HCT116 (cell line): ENCODE measurements around the gene BBS2. TPM values are rescaled to one million over a fixed set of nuclear protein-coding genes. Genes with fewer than 3 reads are reported as not detected.
"Not testable (repeated sequence)": the region's sequence is repeated elsewhere in the genome, so short reads cannot be mapped to it uniquely, and the experiment has no call there.

Experiments
- ATAC-seq: fragments of 200-7000 bp; cut with Tn5 transposase; 2 replicates; pipeline ENCODE4 v1.9.1; 2020; ENCODE audit warnings: mild to moderate bottlenecking, moderate library complexity
- BruUV-seq: library from RNA; stranded (reverse); fragments of 400-500 nt; replicated peaks from 2 replicates; lab custom pipeline; 2021; lab: Mats Ljungman, UMichigan
- CTCF ChIA-PET: fragments of 300-600 bp; sonication (Branson Sonifier 250); formaldehyde crosslinking; loops from one replicate; lab custom pipeline; 2021; ENCODE audit warnings: antibody characterized with exemption; lab: Charles Lee
- POLR2A ChIA-PET: fragments of 300-600, 350-600 bp; sonication (Branson Sonifier 250); formaldehyde crosslinking; loops from one replicate; lab custom pipeline; 2021; ENCODE audit warnings: antibody characterized with exemption; lab: Charles Lee
- RAD21 ChIA-PET, 2 experiments: fragments of 300-600 bp; sonication (Branson Sonifier 250); formaldehyde crosslinking; loops; one replicate each; lab custom pipeline; 2023; ENCODE audit warnings: low total read pairs in 2 of 2; ENCODE audit not compliant: uncharacterized antibody in 2 of 2, unreplicated experiment in 2 of 2, low non-redundant PET in 1 of 2; lab: Charles Lee
- DNase-seq: peaks from one replicate; pipeline ENCODE4 v3.0.0-alpha.2; 2010; ENCODE audit warnings: low read depth, low spot score
- H2AFZ ChIP-seq: fragments of 200-600 bp; shearing (Covaris generic), sonication (generic); 2 replicates; pipeline ENCODE4 v1.6.1; 2017; ENCODE audit warnings: low read depth, mixed run types, mixed read lengths, antibody characterized with exemption, low read length; ENCODE audit not compliant: poor library complexity, severe bottlenecking
- H3K27ac ChIP-seq: 2 replicates; pipeline ENCODE4 v1.5.1; 2012; ENCODE audit warnings: low read depth, low read length
- H3K27me3 ChIP-seq: fragments of 200-600 bp; sonication (generic); 2 replicates; pipeline ENCODE4 v1.6.1; 2016; ENCODE audit warnings: mixed run types, low read length, mixed read lengths; ENCODE audit not compliant: insufficient read depth
- H3K36me3 ChIP-seq, 2 experiments: fragments of 200-500 bp in 1 of 2; fragments of 200-600 bp in 1 of 2; sonication (Bioruptor generic) in 1 of 2; sonication (generic) in 1 of 2; 2 replicates each; pipeline versions ENCODE4 v1.5.1 to v1.6.1; 2014 to 2016; ENCODE audit warnings: low read length in 2 of 2, inconsistent platforms in 1 of 2, mixed read lengths in 1 of 2, mixed run types in 1 of 2; ENCODE audit not compliant: insufficient read depth in 2 of 2, control insufficient read depth in 1 of 2
- H3K4me1 ChIP-seq, 2 experiments: fragments of 200-600 bp in 1 of 2; sonication (generic) in 1 of 2; 2 replicates each; pipeline versions ENCODE4 v1.5.1 to v1.6.1; 2012 to 2017; ENCODE audit warnings: low read length in 2 of 2, inconsistent platforms in 1 of 2, mild to moderate bottlenecking in 1 of 2, mixed read lengths in 1 of 2, mixed run types in 1 of 2, moderate library complexity in 1 of 2; ENCODE audit not compliant: insufficient read depth in 2 of 2, control insufficient read depth in 1 of 2
- H3K4me2 ChIP-seq: fragments of 200-600 bp; sonication (generic); 2 replicates; pipeline ENCODE4 v1.6.1; 2017; ENCODE audit warnings: mixed run types, low read length, mixed read lengths
- H3K4me3 ChIP-seq, 2 experiments: fragments of 200-600 bp in 1 of 2; sonication (generic) in 1 of 2; replicated peaks in 1 of 2; 2 replicates each; pipeline ENCODE4 v1.5.1; 2011 to 2016; ENCODE audit warnings: low read length in 2 of 2, control low read depth in 1 of 2, low read depth in 1 of 2, mild to moderate bottlenecking in 1 of 2, mixed read lengths in 1 of 2, mixed run types in 1 of 2
- H3K79me2 ChIP-seq: fragments of 200-600 bp; sonication (generic); 2 replicates; pipeline ENCODE4 v1.6.1; 2017; ENCODE audit warnings: mild to moderate bottlenecking, mixed run types, low read length, moderate library complexity, mixed read lengths; ENCODE audit not compliant: insufficient read depth
- H3K9ac ChIP-seq: fragments of 200-600 bp; sonication (generic); 2 replicates; pipeline ENCODE4 v1.6.1; 2016; ENCODE audit warnings: low read length, mixed read lengths
- H3K9me2 ChIP-seq: fragments of 200-600 bp; sonication (generic), shearing (Covaris generic); 2 replicates; pipeline ENCODE4 v1.6.1; 2017; ENCODE audit warnings: mixed run types, mild to moderate bottlenecking, moderate library complexity; ENCODE audit not compliant: insufficient read depth
- H3K9me3 ChIP-seq, 2 experiments: fragments of 200-500 bp in 1 of 2; fragments of 200-600 bp in 1 of 2; sonication (Bioruptor generic) in 1 of 2; sonication (generic) in 1 of 2; 2 replicates each; pipeline ENCODE4 v1.6.1; 2014 to 2017; ENCODE audit warnings: low read length in 2 of 2, mixed read lengths in 2 of 2, inconsistent platforms in 1 of 2, low read depth in 1 of 2, mild to moderate bottlenecking in 1 of 2, mixed run types in 1 of 2, moderate library complexity in 1 of 2; ENCODE audit not compliant: control insufficient read depth in 1 of 2, insufficient read depth in 1 of 2
- H4K20me1 ChIP-seq: fragments of 200-600 bp; sonication (generic), shearing (Covaris generic); 2 replicates; pipeline ENCODE4 v1.6.1; 2017; ENCODE audit warnings: mixed run types, mild to moderate bottlenecking, moderate library complexity; ENCODE audit not compliant: insufficient read depth
- ATF3 ChIP-seq: IDR thresholded peaks from 2 replicates; pipeline ENCODE4 v1.6.1; 2012
- CBX3 ChIP-seq: IDR thresholded peaks from 2 replicates; pipeline ENCODE4 v1.6.1; 2012; ENCODE audit warnings: low read depth
- EGR1 ChIP-seq: IDR thresholded peaks from 2 replicates; pipeline ENCODE4 v1.6.1; 2012; ENCODE audit warnings: low read depth
- EZH2 ChIP-seq: fragments of 200-600 bp; sonication (generic); IDR thresholded peaks from 2 replicates; pipeline ENCODE4 v1.6.1; 2017; ENCODE audit warnings: antibody characterized with exemption, mixed run types
- FOSL1 ChIP-seq: IDR thresholded peaks from 2 replicates; pipeline ENCODE4 v1.6.1; 2012; ENCODE audit warnings: low read depth
- POLR2A ChIP-seq: IDR thresholded peaks from 2 replicates; pipeline ENCODE4 v1.7.0; 2011; ENCODE audit warnings: borderline replicate concordance; ENCODE audit not compliant: insufficient read depth, insufficient read length; ENCODE audit errors: extremely low read depth
- POLR2AphosphoS5 ChIP-seq: IDR thresholded peaks from 2 replicates; pipeline ENCODE4 v1.6.1; 2011; ENCODE audit warnings: mild to moderate bottlenecking, low read depth, low read length, moderate library complexity
- RAD21 ChIP-seq: IDR thresholded peaks from 2 replicates; pipeline ENCODE4 v1.6.1; 2012; ENCODE audit warnings: low read depth, mild to moderate bottlenecking
- REST ChIP-seq: IDR thresholded peaks from 2 replicates; pipeline ENCODE4 v1.6.1; 2012; ENCODE audit warnings: low read depth
- SIN3A ChIP-seq: IDR thresholded peaks from 2 replicates; pipeline ENCODE4 v1.6.1; 2012; ENCODE audit warnings: low read depth
- ZFX ChIP-seq: fragments of 450-650 bp; IDR thresholded peaks from 2 replicates; pipeline ENCODE4 v1.6.1; 2017
- ZNF274 ChIP-seq: fragments of 200-500 bp; sonication (Bioruptor generic); IDR thresholded peaks from 2 replicates; pipeline ENCODE4 v1.6.1; 2014; ENCODE audit warnings: mild to moderate bottlenecking, low read depth, low read length, inconsistent platforms
- intact Hi-C: fragments of 100-400 bp; cut with micrococcal nuclease; formaldehyde crosslinking; loops from 2 replicates; pipeline ENCODE4 v1.10.0; 2022
- total RNA-seq: library from RNA; stranded (reverse); gene quantifications from one replicate; pipeline ENCODE4 v1.2.1, GENCODE V29; 2021; ENCODE audit not compliant: unreplicated experiment

Gene BBS2
- total RNA-seq, 1 experiment from 2014 or later = 26.7 TPM

- TF ChIP-seq REST (no peak), ZFX (no peak)
These were observed 28.1 kb downstream of the BBS2 start (continued) for GRCh38 chr16:56491657-56492261.

GRCh38 chr16:56488868-56489267 is 31.0 kb downstream of the BBS2 start:
- H2AFZ ChIP-seq, H3K9ac ChIP-seq, H3K4me2 ChIP-seq, H3K27me3 ChIP-seq, H3K9me3 ChIP-seq, H3K4me3 ChIP-seq, CTCF ChIA-PET, intact Hi-C loops, POLR2A ChIA-PET, ATAC-seq, H3K9me2 ChIP-seq, H3K4me1 ChIP-seq, H3K79me2 ChIP-seq, H3K36me3 ChIP-seq, BruUV-seq, H3K27ac ChIP-seq, RAD21 ChIA-PET, DNase-seq, H4K20me1 ChIP-seq: not testable (repeated sequence)

- Histone ChIP-seq H3K27me3 (no peaks in the 10 kb centered on the region), H4K20me1 (no peaks in the 10 kb centered on the region), H3K9me3 (no peaks in the 10 kb centered on the region), H3K4me3 (no peak overlapping the region), H3K27ac (no peak overlapping the region), H3K4me1 (no peaks in the 10 kb centered on the region), H3K9me2 (no peaks in the 10 kb centered on the region), H3K79me2 (no peaks in the 10 kb centered on the region), H3K36me3 (peaks cover 0 to 4% of the 10 kb centered on the region in 2 experiments; a peak in 1 of 4 replicates), H3K4me2 (no peak overlapping the region), H3K9ac (no peak overlapping the region), H2AFZ (no peak overlapping the region)
- DNase-seq (no peak), ATAC-seq (no peak)
- ChIA-PET POLR2A (no interaction called here), RAD21 (no interaction called here), CTCF (no interaction called here)
- intact Hi-C loops = no loop called here
- no TSS peak for BruUV-seq
- TF ChIP-seq ATF3 (no peak), CBX3 (no peak), POLR2A (no peak), REST (no peak), RAD21 (no peak), FOSL1 (no peak), ZNF274 (no peak), EZH2 (no peak), SIN3A (no peak), POLR2AphosphoS5 (no peak), EGR1 (no peak)
These were observed 31.8 kb downstream of the BBS2 start for GRCh38 chr16:56488035-56488434.
